Measurements from ENCODE around the gene KRT72.

The KRT72 gene

DNA sequence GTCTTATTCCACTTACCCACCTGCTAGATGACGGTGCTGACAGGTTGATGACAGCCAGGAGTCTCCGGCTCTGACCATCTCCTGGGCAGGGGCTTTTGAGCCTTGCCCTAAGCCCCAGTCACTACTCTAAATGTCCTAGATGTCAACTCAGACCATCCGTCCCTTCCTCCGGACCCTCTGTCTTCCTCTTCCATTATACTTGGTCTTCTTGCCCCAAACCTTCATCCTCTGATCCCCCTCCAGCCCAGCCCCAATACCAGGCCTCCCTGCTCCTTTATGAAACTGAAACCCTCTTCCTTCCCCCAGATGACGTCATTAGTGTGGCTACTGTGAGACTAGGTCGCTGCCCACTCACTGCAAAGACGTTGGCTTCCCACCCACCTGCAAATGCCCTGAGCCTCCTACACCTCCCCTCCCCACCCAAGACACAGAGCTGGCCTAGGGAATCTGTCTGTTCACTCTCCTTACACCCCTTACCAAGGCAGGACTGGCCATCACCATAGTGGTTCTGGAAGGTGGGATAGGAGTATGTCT lies 58.4 kb downstream of the KRT72 start:
- H3F3A ChIP-seq (ENCODE audit: insufficient read depth) = no peaks in the 10 kb centered on the region
- no peaks in the 10 kb centered on the region for H3K9me2 ChIP-seq (replicated peaks; ENCODE audit: insufficient read depth, low read length)

DNA sequence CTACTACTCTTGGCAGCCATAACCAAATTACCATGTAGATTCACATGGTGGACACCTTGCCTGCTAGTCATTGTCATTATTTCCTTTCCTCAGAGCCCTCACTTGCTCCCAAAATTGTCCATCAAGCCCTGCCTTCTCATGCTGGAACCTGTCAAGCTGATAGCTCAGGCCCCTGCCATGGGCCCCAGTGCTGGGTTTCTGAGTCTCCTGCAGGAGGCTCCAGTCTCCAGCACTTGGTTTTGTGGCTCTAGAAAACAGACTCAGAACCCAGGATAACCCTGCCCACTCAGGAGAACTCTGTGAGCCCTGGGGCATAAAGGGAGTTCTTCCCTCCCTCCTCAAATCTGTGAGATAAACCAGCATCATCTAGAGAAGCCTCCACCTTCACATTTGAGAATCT lies 59.1 kb downstream of the KRT72 start:
- H3K9me3 ChIP-seq (ENCODE audit: insufficient read depth, low read length) = no peaks in the 10 kb centered on the region
- H3K27ac ChIP-seq (ENCODE audit: low read depth, low read length) = no peak overlapping the region
- no peaks in the 10 kb centered on the region for H3K79me2 ChIP-seq (ENCODE audit: insufficient read depth, low read length)
- no peak overlapping the region for H3K4me2 ChIP-seq (ENCODE audit: low read depth, low read length, poor library complexity, severe bottlenecking)
- H3K4me3 ChIP-seq (ENCODE audit: insufficient read depth, low read length, poor library complexity, severe bottlenecking) = no peak overlapping the region
- H3K9ac ChIP-seq (ENCODE audit: low read length) = no peak overlapping the region
- TF ChIP-seq, protein P1, sequence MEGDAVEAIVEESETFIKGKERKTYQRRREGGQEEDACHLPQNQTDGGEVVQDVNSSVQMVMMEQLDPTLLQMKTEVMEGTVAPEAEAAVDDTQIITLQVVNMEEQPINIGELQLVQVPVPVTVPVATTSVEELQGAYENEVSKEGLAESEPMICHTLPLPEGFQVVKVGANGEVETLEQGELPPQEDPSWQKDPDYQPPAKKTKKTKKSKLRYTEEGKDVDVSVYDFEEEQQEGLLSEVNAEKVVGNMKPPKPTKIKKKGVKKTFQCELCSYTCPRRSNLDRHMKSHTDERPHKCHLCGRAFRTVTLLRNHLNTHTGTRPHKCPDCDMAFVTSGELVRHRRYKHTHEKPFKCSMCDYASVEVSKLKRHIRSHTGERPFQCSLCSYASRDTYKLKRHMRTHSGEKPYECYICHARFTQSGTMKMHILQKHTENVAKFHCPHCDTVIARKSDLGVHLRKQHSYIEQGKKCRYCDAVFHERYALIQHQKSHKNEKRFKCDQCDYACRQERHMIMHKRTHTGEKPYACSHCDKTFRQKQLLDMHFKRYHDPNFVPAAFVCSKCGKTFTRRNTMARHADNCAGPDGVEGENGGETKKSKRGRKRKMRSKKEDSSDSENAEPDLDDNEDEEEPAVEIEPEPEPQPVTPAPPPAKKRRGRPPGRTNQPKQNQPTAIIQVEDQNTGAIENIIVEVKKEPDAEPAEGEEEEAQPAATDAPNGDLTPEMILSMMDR (IDR thresholded peaks at IDR 0.05; ENCODE audit: insufficient read depth, low read length, poor library complexity, severe bottlenecking) = no peak
- TF ChIP-seq EZH2phosphoT487 (conservative IDR thresholded peaks at IDR 0.05; ENCODE audit: low read length) = no peak
- no peaks in the 10 kb centered on the region for H3K9me2 ChIP-seq (replicated peaks; ENCODE audit: insufficient read depth, low read length)
- H2AFZ ChIP-seq (ENCODE audit: low read depth, low read length, severe bottlenecking) = no peak overlapping the region
- H3K27me3 ChIP-seq (ENCODE audit: low read length) = no peaks in the 10 kb centered on the region
- H3K36me3 ChIP-seq (ENCODE audit: low read length) = no peaks in the 10 kb centered on the region
- H3F3A ChIP-seq (ENCODE audit: insufficient read depth) = no peaks in the 10 kb centered on the region
- H4K20me1 ChIP-seq (ENCODE audit: low read depth, low read length) = no peaks in the 10 kb centered on the region

More for the DNA sequence above, 58.4 kb downstream of the KRT72 start:
- Histone ChIP-seq H3K36me3 (ENCODE audit: low read length) (no peaks in the 10 kb centered on the region), H3K9me3 (ENCODE audit: insufficient read depth, low read length) (no peaks in the 10 kb centered on the region), H3K27me3 (ENCODE audit: low read length) (no peaks in the 10 kb centered on the region), H4K20me1 (ENCODE audit: low read depth, low read length) (no peaks in the 10 kb centered on the region), H3K4me2 (ENCODE audit: low read depth, low read length, poor library complexity, severe bottlenecking) (no peak overlapping the region), H3K27ac (ENCODE audit: low read depth, low read length) (no peak overlapping the region), H3K79me2 (ENCODE audit: insufficient read depth, low read length) (no peaks in the 10 kb centered on the region), H2AFZ (ENCODE audit: low read depth, low read length, severe bottlenecking) (no peak overlapping the region), H3K9ac (ENCODE audit: low read length) (no peak overlapping the region), H3K4me3 (ENCODE audit: insufficient read depth, low read length, poor library complexity, severe bottlenecking) (no peak overlapping the region)
- TF ChIP-seq, protein P1 (IDR thresholded peaks at IDR 0.05; ENCODE audit: insufficient read depth, low read length, poor library complexity, severe bottlenecking) = no peak

DNA sequence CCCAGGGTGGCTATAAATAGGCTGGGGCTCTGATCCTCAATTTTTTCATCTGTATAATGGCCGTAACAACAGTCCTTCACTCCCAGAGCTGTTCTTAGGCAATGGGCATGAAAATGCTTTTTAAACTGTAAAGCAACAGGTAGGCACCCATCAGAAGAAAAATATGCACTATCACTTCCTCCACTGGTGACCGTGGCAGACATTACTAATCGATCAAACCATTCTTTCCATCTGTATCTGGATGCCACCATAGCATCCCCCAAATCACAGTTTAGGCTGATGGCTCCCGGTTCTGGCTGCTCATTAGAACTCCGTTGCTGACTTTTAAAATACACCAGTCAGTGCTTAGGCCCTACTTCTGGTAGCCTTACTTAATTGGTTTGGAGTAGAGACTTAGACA lies 59.6 kb downstream of the KRT72 start:
- Histone ChIP-seq H3K36me3 (ENCODE audit: low read length) (no peaks in the 10 kb centered on the region), H2AFZ (ENCODE audit: low read depth, low read length, severe bottlenecking) (no peak overlapping the region), H3K27me3 (ENCODE audit: low read length) (no peaks in the 10 kb centered on the region), H3K9ac (ENCODE audit: low read length) (no peak overlapping the region), H3F3A (ENCODE audit: insufficient read depth) (no peaks in the 10 kb centered on the region), H3K79me2 (ENCODE audit: insufficient read depth, low read length) (no peaks in the 10 kb centered on the region), H3K9me3 (ENCODE audit: insufficient read depth, low read length) (no peaks in the 10 kb centered on the region), H3K9me2 (replicated peaks; ENCODE audit: insufficient read depth, low read length) (no peaks in the 10 kb centered on the region), H3K4me2 (ENCODE audit: low read depth, low read length, poor library complexity, severe bottlenecking) (no peak overlapping the region), H3K4me3 (ENCODE audit: insufficient read depth, low read length, poor library complexity, severe bottlenecking) (no peak overlapping the region), H3K27ac (ENCODE audit: low read depth, low read length) (no peak overlapping the region), H4K20me1 (ENCODE audit: low read depth, low read length) (no peaks in the 10 kb centered on the region)
- TF ChIP-seq, protein P1 (IDR thresholded peaks at IDR 0.05; ENCODE audit: insufficient read depth, low read length, poor library complexity, severe bottlenecking) = no peak
- TF ChIP-seq EZH2phosphoT487 (conservative IDR thresholded peaks at IDR 0.05; ENCODE audit: low read length) = no peak
